GM13977 (cell line): Measurements from ENCODE around the gene MIEF2.

ENCODE experiments used
- DNase-seq: peaks from one replicate; pipeline ENCODE4 v3.0.0; 2012; ENCODE audit warnings: low spot score
- in situ Hi-C: fragments of 300-500 bp; cut with MboI; formaldehyde crosslinking; loops from one replicate; pipeline ENCODE4 v1.12.0; 2022; ENCODE audit warnings: low sequenced_read_pairs, low pct_unique_long_range_greater_than_20kb, mixed read lengths, inconsistent platforms; ENCODE audit not compliant: unreplicated experiment
- TF ChIP-seq, protein P1 (sequence below): IDR thresholded peaks from 2 replicates; pipeline ENCODE4 v1.5.1; 2012; ENCODE audit warnings: mild to moderate bottlenecking, control low read depth; ENCODE audit not compliant: insufficient read depth; ENCODE audit errors: extremely low read depth, missing control alignments

The MIEF2 gene

DNA sequence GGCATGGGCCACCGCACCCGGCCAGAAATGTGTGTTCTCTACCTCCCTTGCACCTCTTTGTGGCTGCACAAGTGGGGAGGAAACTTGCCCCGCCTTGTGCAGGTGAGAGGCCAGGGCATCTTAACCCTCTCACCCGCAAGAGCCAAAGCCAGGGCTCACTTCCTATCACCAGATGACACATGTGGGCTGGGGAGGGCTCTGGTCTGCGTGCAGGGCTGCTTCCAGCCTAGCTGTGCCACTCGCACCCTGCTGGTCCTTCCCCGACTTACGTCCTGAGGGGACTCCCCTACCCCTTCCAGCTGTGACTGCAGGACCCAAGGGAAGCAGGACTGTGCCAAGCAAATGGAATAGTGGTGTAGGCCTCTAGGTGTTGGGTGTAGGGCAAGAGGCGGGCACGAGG, 6.9 kb downstream of the MIEF2 start:
- TF ChIP-seq, protein P1, sequence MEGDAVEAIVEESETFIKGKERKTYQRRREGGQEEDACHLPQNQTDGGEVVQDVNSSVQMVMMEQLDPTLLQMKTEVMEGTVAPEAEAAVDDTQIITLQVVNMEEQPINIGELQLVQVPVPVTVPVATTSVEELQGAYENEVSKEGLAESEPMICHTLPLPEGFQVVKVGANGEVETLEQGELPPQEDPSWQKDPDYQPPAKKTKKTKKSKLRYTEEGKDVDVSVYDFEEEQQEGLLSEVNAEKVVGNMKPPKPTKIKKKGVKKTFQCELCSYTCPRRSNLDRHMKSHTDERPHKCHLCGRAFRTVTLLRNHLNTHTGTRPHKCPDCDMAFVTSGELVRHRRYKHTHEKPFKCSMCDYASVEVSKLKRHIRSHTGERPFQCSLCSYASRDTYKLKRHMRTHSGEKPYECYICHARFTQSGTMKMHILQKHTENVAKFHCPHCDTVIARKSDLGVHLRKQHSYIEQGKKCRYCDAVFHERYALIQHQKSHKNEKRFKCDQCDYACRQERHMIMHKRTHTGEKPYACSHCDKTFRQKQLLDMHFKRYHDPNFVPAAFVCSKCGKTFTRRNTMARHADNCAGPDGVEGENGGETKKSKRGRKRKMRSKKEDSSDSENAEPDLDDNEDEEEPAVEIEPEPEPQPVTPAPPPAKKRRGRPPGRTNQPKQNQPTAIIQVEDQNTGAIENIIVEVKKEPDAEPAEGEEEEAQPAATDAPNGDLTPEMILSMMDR = no peak
- in situ Hi-C loops = no loop called here
- no peak for DNase-seq

GRCh38 chr17:18267927-18268711, 7.7 kb downstream of the MIEF2 start:
- no peak for DNase-seq
- TF ChIP-seq, protein P1 = no peak
- in situ Hi-C loops = no loop called here

- DNase-seq = no peak
- in situ Hi-C loops = no loop called here
- TF ChIP-seq, protein P1 = no peak
Observed at GRCh38 chr17:18270046-18270931, 9.8 kb downstream of the MIEF2 start.

DNA sequence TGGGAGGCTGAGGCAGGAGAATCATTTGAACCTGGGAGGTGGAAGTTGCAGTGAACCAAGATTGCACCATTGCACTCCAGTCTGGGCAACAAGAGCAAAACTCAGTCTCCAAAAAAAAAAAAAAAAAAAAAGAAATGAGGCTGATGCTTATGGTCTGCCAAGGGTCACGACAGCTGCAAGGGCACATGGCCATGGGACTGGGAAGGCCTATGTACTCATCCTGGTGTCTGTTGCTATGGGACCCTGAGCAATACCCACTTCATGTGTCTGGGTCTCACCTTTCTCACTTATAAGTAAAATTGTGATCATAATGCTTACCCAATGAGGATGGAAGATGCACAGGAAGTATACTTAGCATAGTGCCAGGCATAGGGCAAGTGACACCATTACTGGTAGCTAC, 16.6 kb downstream of the MIEF2 start:
- in situ Hi-C loops = no loop called here
- no peak for DNase-seq
- TF ChIP-seq, protein P1 = no peak

- in situ Hi-C loops = no loop called here
- TF ChIP-seq, protein P1 = no peak
- no peak for DNase-seq
Observed at GRCh38 chr17:18278867-18279266, 18.4 kb downstream of the MIEF2 start.

DNA sequence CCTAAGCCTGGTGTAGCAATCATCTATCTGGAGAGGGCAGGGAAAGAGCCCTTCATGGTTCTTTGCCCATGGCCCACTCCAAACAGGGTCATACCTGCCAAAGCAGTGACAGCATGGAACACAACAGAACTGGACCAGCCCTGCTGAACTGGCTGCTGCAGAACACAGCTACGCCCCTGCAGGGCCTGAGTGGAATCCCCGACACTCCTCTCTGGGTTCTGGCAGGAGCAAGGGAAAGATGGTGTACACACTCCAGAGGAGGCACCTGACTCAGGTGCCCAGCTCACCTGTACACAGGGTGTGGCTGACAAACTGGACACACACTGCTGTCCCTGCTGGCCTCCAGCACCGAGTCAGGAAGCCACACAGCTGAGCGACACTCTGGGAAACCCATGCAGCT, 19.8 kb downstream of the MIEF2 start:
- in situ Hi-C loops = no loop called here
- DNase-seq = no peak
- TF ChIP-seq, protein P1 = no peak
